Fibroblast of lung (primary cell): ENCODE measurements around the gene ZNF185.

ENCODE experiments used
- EZH2 ChIP-seq: IDR thresholded peaks from 2 replicates; pipeline ENCODE4 v1.5.1; 2012; ENCODE audit warnings: low read length, control low read depth, mild to moderate bottlenecking; ENCODE audit errors: missing control alignments
- TF ChIP-seq, protein P1 (sequence below), 2 donors: IDR thresholded peaks in 1 of 2; conservative IDR thresholded peaks in 1 of 2; 1 replicate in 1 of 2; 2 replicates in 1 of 2; pipeline ENCODE4 v1.5.1; 2011 to 2012; ENCODE audit warnings: low read length in 2 of 2, control low read depth in 1 of 2, inconsistent platforms in 1 of 2, low read depth in 1 of 2, mild to moderate bottlenecking in 1 of 2

DNA sequence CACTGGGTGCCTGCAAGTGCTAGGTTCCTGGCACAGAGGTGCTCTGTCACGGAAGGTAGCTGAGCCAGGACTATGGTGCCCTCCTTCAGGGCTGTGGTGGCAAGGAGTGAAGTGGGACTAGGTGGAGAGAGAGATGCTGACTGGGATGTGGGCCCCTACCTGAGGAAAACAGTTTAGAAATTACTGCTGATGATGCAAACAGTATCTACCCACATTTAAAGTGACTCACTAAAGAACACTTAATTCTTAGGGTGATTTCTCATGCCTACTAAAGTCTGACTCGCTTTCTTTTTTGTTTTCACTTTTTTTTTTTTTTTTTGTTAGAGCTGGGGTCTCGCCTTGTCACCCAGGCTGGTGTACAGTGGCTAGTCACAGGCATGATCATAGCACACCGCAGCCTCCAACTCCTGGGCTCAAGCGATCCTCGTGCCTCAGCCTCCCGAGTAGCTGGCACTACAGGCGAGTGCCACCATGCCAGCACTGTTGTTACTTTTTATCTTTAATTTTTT, 3.1 kb downstream of the ZNF185 start:
- TF ChIP-seq EZH2: no peak
- TF ChIP-seq, protein P1, sequence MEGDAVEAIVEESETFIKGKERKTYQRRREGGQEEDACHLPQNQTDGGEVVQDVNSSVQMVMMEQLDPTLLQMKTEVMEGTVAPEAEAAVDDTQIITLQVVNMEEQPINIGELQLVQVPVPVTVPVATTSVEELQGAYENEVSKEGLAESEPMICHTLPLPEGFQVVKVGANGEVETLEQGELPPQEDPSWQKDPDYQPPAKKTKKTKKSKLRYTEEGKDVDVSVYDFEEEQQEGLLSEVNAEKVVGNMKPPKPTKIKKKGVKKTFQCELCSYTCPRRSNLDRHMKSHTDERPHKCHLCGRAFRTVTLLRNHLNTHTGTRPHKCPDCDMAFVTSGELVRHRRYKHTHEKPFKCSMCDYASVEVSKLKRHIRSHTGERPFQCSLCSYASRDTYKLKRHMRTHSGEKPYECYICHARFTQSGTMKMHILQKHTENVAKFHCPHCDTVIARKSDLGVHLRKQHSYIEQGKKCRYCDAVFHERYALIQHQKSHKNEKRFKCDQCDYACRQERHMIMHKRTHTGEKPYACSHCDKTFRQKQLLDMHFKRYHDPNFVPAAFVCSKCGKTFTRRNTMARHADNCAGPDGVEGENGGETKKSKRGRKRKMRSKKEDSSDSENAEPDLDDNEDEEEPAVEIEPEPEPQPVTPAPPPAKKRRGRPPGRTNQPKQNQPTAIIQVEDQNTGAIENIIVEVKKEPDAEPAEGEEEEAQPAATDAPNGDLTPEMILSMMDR (conservative IDR thresholded peaks at IDR 0.05 in 1 of 2, IDR thresholded peaks at IDR 0.05 in 1 of 2; ENCODE audit: low read depth in 1 of 2, low read length in 2 of 2): no peak
